C4-2B (cell line): ENCODE measurements around the gene LARGE1.

Source experiments
- H3K27ac ChIP-seq: fragments of 450-650 bp; 2 replicates; pipeline ENCODE4 v1.5.1; 2017
- ZFX ChIP-seq: fragments of 450-650 bp; IDR thresholded peaks from 2 replicates; pipeline ENCODE4 v1.6.1; 2017
- TF ChIP-seq, protein P1 (sequence below): fragments of 450-650 bp; conservative IDR thresholded peaks from 2 replicates; pipeline ENCODE4 v1.5.1; 2017; ENCODE audit warnings: mild to moderate bottlenecking

Gene LARGE1

DNA sequence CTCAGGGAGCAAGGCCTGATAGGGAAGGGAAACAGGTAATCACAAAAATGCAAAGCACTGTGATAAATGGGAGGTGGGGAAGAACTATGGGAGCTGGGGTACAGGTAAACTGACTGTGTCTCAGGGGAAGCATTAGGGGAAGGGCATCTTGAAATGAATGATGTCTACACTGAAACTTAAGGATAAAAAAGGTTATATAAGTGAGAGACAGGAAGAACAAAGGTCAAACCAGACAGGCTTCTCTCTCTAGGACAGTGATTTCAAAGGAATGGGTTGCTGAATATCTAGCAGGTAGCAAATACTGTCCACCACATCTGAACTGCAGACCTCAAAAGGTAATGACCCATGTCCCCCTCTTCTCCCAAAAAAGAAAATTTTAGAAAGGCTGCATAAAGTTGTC, 529.0 kb downstream of the LARGE1 start:
- H3K27ac ChIP-seq: no peak overlapping the region
- TF ChIP-seq, protein P1, sequence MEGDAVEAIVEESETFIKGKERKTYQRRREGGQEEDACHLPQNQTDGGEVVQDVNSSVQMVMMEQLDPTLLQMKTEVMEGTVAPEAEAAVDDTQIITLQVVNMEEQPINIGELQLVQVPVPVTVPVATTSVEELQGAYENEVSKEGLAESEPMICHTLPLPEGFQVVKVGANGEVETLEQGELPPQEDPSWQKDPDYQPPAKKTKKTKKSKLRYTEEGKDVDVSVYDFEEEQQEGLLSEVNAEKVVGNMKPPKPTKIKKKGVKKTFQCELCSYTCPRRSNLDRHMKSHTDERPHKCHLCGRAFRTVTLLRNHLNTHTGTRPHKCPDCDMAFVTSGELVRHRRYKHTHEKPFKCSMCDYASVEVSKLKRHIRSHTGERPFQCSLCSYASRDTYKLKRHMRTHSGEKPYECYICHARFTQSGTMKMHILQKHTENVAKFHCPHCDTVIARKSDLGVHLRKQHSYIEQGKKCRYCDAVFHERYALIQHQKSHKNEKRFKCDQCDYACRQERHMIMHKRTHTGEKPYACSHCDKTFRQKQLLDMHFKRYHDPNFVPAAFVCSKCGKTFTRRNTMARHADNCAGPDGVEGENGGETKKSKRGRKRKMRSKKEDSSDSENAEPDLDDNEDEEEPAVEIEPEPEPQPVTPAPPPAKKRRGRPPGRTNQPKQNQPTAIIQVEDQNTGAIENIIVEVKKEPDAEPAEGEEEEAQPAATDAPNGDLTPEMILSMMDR: no peak
- no peak for TF ChIP-seq ZFX

DNA sequence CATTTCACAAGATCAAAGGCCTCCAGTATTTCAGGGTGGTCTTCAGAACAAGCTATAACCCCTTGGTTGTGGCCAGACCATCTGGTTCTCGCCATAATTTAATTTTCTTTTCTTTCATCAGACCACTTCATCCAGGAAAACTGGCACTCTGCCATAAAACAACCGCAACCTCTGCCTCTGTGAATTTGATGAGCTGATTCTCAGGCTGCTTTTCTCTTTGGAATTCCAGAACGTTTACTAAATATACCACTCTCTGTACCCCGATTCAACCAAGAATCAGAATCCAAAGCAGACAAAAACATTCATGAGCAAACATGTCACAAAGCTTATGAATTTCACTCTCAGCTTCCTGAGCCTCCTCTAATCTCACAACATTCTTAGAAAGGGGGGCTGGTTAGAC, 530.3 kb downstream of the LARGE1 start:
- TF ChIP-seq, protein P1: no peak
- no peak for TF ChIP-seq ZFX

DNA sequence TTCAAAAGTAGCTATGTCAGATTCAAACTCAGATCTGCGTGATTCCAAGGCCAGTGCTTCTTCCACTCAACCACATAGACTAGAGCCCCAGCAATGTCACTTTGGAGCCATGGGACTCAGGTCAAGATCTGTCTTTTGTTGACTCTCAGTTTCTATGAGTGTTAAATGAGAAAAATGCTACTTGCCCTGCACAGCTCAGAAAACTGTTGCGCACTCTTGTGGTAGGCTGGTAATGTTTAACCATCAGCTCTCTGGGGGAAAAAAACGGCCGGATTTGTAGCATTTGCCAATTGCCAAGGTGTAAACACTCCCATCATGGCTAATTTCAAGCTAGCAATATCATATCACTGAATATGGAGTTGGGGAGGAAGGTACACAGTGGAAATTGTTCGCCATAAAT, 534.0 kb downstream of the LARGE1 start:
- H3K27ac ChIP-seq: no peak overlapping the region
- TF ChIP-seq, protein P1: no peak
- TF ChIP-seq ZFX: no peak

More for the DNA sequence above, 530.3 kb downstream of the LARGE1 start:
- no peak overlapping the region for H3K27ac ChIP-seq

DNA sequence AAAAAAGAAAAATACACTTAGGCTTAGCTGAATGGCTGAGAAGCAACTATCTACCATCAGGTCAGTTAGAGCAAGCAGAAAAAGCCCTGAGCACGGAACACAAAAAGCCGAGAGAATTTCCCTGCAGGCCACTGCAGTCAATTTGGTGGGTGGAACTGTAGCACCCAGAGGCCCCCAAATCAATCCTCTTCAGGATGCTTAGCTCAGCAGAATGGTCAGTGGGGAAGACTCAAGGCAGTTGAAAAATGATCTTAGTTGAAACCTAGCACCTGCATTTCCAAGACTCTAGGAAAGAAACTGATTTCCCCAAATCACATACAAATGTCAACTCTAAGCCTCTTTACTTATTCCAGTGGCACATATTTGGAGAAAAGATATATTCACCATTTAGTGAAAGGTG, 534.7 kb downstream of the LARGE1 start:
- no peak for TF ChIP-seq ZFX
- TF ChIP-seq, protein P1: no peak
- no peak overlapping the region for H3K27ac ChIP-seq

DNA sequence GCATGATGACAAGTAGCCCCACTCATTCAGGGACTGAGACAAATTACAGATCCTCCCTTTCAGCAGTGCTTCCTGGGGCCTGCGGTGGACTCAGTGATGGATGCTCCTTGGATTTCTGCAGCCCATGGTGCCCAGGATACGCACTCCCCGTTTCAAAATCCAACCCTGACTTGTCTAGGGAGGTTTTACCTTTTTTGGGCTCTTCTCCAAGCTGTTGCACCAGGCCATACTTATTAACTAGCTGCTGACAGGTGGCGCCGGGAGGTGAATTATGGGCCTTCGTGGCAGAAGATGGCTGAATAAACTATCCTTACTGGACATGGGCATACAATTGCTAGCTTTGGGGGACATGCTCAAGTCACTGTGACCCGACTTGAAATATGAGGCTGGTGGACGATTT, 537.8 kb downstream of the LARGE1 start:
- no peak overlapping the region for H3K27ac ChIP-seq
- TF ChIP-seq, protein P1: no peak
- TF ChIP-seq ZFX: no peak

DNA sequence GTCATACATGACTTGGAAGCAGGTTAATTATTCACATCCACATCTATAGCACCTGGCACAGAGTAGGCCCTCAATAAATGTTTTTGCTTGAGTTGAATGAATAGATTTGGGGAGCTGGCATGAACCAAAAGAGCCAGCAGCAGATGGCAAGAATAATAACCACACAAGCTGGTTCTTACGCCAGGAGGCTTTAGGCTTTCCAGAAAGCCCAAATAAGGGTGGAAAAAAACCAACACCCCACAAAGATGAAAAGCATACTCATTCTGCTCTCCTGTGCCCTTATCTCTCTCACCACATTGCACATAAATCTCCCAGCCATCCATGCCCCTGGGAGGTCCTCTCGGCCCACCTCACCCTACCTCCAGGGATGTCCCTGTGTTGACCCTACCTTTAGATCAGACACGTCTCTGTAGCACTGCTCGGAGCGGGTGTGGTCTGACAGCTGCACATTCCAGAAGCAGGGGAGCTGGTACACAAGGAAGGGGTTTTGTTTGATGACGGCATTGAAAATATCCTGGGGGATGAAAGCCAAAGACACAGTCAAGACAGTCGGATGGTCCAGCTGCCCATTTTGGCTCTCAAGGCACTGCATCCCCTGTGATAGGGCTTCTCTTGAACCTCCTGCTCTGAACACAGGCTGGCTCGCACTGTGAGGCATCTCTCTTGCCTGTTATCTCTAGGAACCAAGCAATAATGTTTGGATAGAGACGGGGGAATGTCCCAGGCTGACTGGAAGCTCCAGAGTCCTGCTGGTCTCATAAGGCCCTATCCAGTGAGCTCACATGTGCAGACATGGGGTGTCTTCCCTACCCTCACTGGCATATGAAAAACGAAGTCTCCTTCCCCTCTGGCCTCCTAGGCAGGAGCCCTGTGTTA, 538.5 kb downstream of the LARGE1 start:
- TF ChIP-seq, protein P1: no peak
- no peak for TF ChIP-seq ZFX
- H3K27ac ChIP-seq: no peak overlapping the region

DNA sequence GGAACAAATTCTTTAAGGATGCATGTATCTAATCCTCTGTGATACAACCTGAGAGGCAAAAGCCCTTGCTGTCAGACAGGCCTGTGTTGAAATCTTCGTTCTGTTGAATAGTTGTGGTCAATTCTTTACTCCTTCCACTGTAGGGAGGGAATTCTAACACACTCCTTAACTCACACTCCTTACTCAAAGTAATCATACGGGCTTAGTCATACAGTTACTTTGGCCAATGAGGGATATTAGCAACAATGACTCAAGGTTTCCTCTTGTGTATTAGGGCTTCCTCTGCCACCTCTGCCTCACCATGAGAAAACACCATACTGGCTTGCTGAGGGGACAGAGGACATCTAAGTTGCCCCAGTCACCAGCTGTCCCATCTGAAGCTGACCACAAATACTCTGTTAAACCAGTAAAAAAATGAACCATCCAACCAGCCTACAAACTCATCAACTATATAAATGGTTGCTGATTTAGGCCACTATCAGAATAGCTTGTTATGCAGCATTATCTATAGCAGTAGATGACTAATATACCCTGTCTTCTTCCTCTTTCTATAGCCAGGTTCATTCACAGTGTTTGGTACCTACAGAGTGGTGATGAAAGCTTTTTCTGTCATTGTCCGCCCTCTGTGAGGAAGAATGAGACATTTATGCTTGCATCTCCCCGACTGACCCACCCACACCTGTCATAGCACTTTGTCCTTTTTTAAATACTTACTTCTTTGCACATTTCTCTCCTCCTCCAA, 539.3 kb downstream of the LARGE1 start:
- no peak overlapping the region for H3K27ac ChIP-seq

More for the DNA sequence above, 539.3 kb downstream of the LARGE1 start:
- TF ChIP-seq, protein P1: no peak
- TF ChIP-seq ZFX: no peak
